HepG2 (cell line): ENCODE data around the gene LYPD6.

ENCODE experiments used
- CEBPB ChIP-seq: IDR thresholded peaks from 2 replicates; pipeline ENCODE4 v1.6.1; 2011; ENCODE audit warnings: low read depth, low read length, improper control_type of control experiment, borderline replicate concordance
- KDM5B ChIP-seq: sonication (generic); formaldehyde crosslinking; IDR thresholded peaks from 2 replicates; pipeline ENCODE4 v1.4.0; 2020; ENCODE audit warnings: missing genetic modification reagents, mild to moderate bottlenecking, borderline replicate concordance
- TF ChIP-seq, protein P1 (sequence below): sonication (generic); formaldehyde crosslinking; IDR thresholded peaks from 2 replicates; pipeline ENCODE4 v1.8.1; 2023; ENCODE audit warnings: mild to moderate bottlenecking, missing genetic modification reagents

DNA sequence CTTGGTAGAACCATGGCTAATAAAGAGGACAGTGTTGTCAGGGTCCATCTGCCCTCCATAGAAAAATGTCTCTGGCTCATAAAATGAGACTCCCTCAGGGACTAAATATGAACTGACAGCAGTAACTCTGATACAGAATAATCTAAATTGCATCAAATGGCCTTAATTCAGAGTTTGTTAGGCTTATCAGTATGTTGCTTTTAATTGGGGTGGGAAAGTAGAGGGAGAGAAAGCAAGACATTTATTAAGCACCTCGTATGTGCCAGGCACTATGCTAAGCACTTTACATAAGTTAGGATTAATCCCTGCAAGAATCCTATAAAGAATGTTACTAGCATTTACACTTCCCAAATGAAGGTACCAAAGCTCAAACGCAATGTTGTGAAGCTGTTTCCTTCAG is 142.0 kb downstream of the LYPD6 start:
- TF ChIP-seq, protein P1, sequence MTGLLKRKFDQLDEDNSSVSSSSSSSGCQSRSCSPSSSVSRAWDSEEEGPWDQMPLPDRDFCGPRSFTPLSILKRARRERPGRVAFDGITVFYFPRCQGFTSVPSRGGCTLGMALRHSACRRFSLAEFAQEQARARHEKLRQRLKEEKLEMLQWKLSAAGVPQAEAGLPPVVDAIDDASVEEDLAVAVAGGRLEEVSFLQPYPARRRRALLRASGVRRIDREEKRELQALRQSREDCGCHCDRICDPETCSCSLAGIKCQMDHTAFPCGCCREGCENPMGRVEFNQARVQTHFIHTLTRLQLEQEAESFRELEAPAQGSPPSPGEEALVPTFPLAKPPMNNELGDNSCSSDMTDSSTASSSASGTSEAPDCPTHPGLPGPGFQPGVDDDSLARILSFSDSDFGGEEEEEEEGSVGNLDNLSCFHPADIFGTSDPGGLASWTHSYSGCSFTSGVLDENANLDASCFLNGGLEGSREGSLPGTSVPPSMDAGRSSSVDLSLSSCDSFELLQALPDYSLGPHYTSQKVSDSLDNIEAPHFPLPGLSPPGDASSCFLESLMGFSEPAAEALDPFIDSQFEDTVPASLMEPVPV (CRISPR knock-in tag), result no peak
- TF ChIP-seq CEBPB (no peak), KDM5B (CRISPR knock-in tag) (no peak)
